ENCODE measurements around the gene ZNF438. TPM values are rescaled to one million over a fixed set of nuclear protein-coding genes. Genes with fewer than 3 reads are reported as not detected.

Gene ZNF438
- total RNA-seq, 1 experiment from 2014 or later = 0.83 TPM

DNA sequence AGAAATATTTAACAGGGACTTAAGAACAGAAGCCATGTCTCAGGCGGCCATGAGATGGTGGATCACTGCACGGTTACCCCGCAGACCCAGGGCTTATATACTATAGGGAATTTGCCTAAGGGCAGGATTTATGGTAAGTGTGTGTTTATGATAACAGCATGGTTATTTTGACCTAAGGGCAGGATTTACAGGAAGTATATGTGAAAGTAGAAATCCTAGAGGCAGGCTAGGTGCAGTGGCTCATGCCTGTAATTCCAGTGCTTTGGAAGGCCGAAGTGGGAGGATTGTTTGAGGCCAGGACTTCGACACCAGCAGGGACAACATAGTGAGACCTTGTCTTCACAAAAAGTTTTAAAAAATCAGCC is 43.0 kb upstream of the ZNF438 start:
- no CpG with 5 or more reads among the region's 5 CpGs for WGBS (ENCODE audit: extremely low coverage, insufficient read length, low lambda C conversion rate)
- H4K8ac ChIP-seq (replicated peaks; ENCODE audit: insufficient read length, low read depth, low read length) = no peak overlapping the region
- H3T11ph ChIP-seq (ENCODE audit: low read length) = no peak overlapping the region
- no peak overlapping the region for H3K18ac ChIP-seq (ENCODE audit: insufficient read length, low read depth, low read length)
- no peak overlapping the region for H2BK12ac ChIP-seq (ENCODE audit: insufficient read length, low read depth, low read length)
- no peak overlapping the region for H3K23ac ChIP-seq (ENCODE audit: insufficient read length, low read depth, low read length)
- H3K79me1 ChIP-seq (ENCODE audit: insufficient read depth, low read depth, low read length, poor library complexity, severe bottlenecking) = no peaks in the 10 kb centered on the region
- H4K5ac ChIP-seq (ENCODE audit: insufficient read length, low read depth, low read length) = no peak overlapping the region
- Mint-ChIP-seq H3K27ac (peak overlapping the region in 2 of 3 experiments; percentile 60 to 70; a peak in 1 of 7 replicates), H3K9me3 (peaks cover 0 to 2% of the 10 kb centered on the region in 2 experiments; a peak in 2 of 5 replicates), H3K36me3 (ENCODE audit: insufficient read depth in 1 of 3, low read depth in 3 of 3) (peaks cover 0 to 4% (median 0%) of the 10 kb centered on the region in 3 experiments; a peak in 1 of 7 replicates), H3K27me3 (ENCODE audit: low read depth) (no peaks in the 10 kb centered on the region), H3K4me1 (peaks cover 22 to 30% of the 10 kb centered on the region in 2 experiments), H3K4me3 (no peak overlapping the region)
- no peak overlapping the region for H2BK5ac ChIP-seq (ENCODE audit: insufficient read length, low read length)
- H3K27ac ChIP-seq (ENCODE audit: insufficient read length, low read depth, low read length) = no peak overlapping the region
- no peak overlapping the region for H3K9ac ChIP-seq (ENCODE audit: extremely low read depth, insufficient read length, low read length)
- no peak overlapping the region for H3K4ac ChIP-seq (ENCODE audit: low read depth, low read length)
- no peak for TF ChIP-seq CTCF (conservative IDR thresholded peaks at IDR 0.05)
- H3K56ac ChIP-seq (ENCODE audit: insufficient read length, low read depth, low read length) = no peak overlapping the region
- no peak overlapping the region for H2AK5ac ChIP-seq (ENCODE audit: insufficient read length, low read length)
- H2BK20ac ChIP-seq (ENCODE audit: low read depth, low read length, poor library complexity, severe bottlenecking) = no peak overlapping the region
- no peak overlapping the region for H2AFZ ChIP-seq (ENCODE audit: low read length)
- no peaks in the 10 kb centered on the region for H3K79me2 ChIP-seq (ENCODE audit: insufficient read depth, low read length)
- H4K20me1 ChIP-seq (ENCODE audit: control insufficient read depth, insufficient read depth, insufficient read length) = no peaks in the 10 kb centered on the region
- H3K4me2 ChIP-seq (ENCODE audit: insufficient read depth, insufficient read length, low read length) = no peak overlapping the region
- H3K14ac ChIP-seq (ENCODE audit: insufficient read depth, low read length) = no peak overlapping the region
- H3K23me2 ChIP-seq (ENCODE audit: insufficient read length, low read depth, low read length, poor library complexity, severe bottlenecking) = no peaks in the 10 kb centered on the region
- H3K27me3 ChIP-seq (ENCODE audit: insufficient read depth, low read length) = no peaks in the 10 kb centered on the region; the same call in 1 of the 2 replicates
- H4K91ac ChIP-seq (ENCODE audit: insufficient read length, low read depth, low read length) = no peak overlapping the region
- peaks cover 6% of the 10 kb centered on the region; the same call in 1 of the 2 replicates for H3K4me1 ChIP-seq (ENCODE audit: insufficient read depth, low read length)
- H3K9me3 ChIP-seq (ENCODE audit: control insufficient read depth, low read depth, low read length) = no peaks in the 10 kb centered on the region
- DNase-seq = no peak
- no peak overlapping the region for H2BK120ac ChIP-seq (ENCODE audit: low read depth, low read length, poor library complexity, severe bottlenecking)
- no peak overlapping the region for H2BK15ac ChIP-seq (ENCODE audit: low read depth, low read length)
